HG03039 (cell line): ENCODE measurements around the gene LIME1.
"Not testable (repeated sequence)": the region's sequence is repeated elsewhere in the genome, so short reads cannot be mapped to it uniquely, and the experiment has no call there.

Experiments used
- ATAC-seq: cut with Tn5 transposase; IDR thresholded peaks from one replicate; pipeline ENCODE4 v1.9.1; 2021; ENCODE audit warnings: mild to moderate bottlenecking, moderate library complexity; ENCODE audit not compliant: unreplicated experiment

LIME1 gene

GRCh38 chr20:63769891-63770474 is 33.5 kb downstream of the LIME1 start:
- ATAC-seq, result no peak

- no peak for ATAC-seq
Observed at GRCh38 chr20:63771046-63771707, 34.7 kb downstream of the LIME1 start.

DNA sequence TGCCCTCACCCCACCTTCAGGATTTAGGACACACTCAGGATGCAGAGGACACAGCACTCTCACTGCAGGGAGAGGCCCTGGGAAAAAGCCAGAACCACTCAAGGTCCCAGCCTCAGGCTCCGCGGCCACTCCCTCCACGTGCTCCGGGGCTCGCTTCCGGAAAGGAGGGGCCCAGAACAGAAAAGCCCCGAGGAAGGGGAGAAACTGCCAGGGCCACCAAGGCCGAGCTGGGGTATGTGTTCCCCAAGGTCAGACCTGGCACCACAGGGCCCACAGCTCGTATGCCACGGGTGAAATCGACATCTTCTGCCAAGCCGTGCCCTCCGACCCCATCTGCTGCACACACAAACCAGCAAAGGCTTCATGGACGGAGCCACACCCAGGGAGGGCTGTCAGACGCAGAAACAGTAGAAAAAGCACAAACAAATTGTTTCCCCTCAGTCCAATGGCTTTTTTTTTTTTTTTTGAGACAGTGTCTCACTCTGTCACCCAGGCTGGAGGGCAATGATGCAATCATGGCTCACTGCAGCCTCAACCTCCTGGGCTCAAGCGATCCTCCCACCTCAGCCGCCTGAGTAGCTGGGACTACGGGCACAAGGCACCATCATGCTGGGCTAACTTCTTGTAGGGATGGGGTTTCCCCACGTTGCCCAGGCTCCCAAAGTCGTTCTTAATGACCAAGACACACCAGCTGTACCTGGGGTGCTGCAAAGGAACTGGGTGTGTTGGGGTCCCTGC is 36.5 kb downstream of the LIME1 start:
- ATAC-seq, result no peak

DNA sequence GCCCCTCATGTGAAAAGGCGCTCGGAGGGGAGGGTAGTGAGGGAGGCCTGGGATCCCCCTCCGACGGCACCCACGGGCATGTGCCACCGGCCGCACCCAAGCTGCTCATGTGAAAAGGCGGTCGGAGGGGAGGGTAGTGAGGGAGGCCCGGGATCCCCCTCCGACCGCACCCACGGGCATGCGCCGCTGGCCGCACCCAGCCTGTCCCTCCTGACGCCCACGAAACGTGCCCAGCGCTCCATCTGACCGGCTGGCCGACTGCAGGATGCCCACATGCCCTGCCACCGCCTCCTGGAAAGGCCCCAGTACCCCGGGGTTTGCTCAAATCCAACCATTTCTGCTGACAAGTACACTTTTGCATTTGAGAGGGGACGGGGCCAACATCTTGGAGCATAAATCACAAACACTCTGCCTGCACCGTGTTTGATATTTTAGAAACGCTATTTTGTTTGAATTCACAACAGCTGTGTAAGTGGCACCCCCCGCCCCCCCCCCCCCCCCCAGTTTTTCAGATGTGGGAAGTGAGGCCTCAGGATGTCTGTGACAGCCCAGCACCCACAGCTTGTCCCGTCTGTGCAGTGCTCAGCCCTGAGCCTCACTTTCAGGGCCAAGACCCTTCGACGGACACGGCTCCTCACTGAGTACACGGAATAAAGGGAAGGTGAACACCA is 37.2 kb downstream of the LIME1 start:
- no peak for ATAC-seq

- no peak for ATAC-seq
Observed at GRCh38 chr20:63774306-63774705, 37.8 kb downstream of the LIME1 start.

- no peak for ATAC-seq
Observed at GRCh38 chr20:63775096-63775978, 38.9 kb downstream of the LIME1 start.

GRCh38 chr20:63776875-63777274 is 40.4 kb downstream of the LIME1 start:
- ATAC-seq, result not testable (repeated sequence)

DNA sequence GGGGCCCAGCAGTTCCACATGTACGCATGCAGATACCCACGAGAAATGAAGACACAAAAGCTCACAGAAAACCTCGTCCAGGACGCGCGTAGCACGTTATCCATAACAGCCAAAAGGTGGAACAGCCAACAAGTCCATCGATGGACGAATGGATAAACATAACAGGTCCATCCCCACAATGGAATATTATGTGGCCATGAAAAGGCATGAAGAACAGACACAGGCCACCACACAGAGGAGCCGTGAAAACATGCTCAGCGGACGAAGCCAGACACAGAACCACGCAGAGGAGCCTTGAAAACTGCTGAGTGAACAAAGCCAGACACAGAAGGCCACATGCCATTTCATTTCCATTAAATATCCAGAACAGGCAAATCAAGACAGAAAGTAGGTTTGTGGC is 41.1 kb downstream of the LIME1 start:
- no peak for ATAC-seq

GRCh38 chr20:63778034-63778752 is 41.7 kb downstream of the LIME1 start:
- no peak for ATAC-seq

- ATAC-seq, result no peak
Observed at GRCh38 chr20:63778857-63779256, 42.4 kb downstream of the LIME1 start.

DNA sequence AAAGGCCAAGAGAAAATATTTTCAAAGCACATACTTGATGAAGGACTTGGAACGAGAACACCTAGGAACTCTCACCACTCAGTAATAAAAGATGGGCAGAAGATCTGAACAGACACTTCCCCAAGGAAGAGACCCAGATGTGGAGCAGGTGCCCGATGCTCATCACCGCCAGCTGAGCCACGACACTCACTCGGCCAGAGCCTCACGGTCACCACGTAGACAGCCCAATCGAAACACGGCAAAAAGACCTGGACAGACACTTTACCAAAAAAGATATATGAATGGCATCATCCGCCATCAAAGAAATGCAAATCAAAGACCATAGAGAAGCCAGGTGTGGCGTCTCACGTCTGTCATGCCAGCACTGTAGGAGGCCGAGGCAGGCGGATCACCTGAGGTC is 44.7 kb downstream of the LIME1 start:
- no peak for ATAC-seq

GRCh38 chr20:63782051-63782471 is 45.6 kb downstream of the LIME1 start:
- ATAC-seq, result no peak

DNA sequence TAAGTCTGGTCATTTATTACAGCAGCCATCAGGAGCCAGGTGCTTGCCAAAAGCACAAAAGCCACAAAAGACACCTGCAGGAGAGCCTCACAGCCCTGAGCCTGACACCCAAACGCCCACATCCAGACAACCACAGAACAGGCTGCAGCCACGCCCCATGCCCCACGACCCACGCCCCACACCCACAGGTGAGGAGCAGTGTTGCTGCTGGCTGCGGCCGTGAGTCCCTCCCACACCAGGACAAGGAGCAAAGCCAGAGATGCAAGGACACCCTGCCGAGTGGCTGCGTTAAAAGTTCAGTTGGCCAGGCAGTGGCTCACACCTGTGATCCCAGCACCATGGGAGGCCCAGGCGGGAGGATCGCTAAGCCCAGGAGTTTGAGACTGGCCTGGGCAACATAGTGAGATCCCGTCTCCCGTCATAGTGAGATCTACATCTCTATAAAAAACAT is 46.1 kb downstream of the LIME1 start:
- ATAC-seq, result no peak

DNA sequence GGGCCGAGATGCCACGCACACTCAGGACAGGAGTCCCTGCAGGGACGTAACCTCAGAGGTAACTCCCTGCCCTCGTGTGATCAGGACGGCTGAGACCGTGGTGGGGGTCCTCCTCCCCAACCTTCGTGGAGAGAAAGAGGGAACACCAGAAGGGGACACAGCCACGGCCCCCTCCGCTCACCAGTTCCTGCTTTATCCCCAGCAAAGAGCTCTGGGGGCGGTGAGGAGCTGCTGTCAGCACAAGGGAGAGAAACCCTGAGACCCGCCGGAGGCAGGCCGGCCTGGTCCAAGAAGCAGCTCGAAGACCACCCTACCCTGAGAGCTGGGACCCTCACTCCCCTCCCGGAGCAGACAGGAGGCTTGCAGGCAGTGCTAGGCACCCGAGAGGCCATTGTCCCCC is 47.5 kb downstream of the LIME1 start:
- ATAC-seq, result no peak

DNA sequence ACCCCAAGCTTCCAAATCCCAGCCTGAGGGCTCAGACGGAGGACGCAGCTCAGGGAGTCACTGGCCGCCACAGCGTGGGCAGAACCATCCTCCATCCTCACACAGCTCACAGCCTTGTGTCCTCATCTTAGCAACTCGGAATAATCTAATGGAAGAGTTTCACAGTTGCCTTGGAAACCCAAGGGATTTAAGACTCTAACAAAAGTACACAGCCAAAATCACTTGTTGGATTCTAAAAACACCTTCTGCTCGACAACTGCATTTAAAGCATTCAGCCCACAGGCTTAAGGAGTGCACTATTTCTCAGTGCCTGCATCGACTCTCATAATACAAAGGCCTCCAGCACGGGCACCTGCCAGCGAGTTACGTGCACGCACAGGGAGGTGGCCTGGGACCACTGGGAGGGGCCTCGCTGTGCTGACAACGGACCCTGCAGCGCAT is 49.2 kb downstream of the LIME1 start:
- no peak for ATAC-seq

DNA sequence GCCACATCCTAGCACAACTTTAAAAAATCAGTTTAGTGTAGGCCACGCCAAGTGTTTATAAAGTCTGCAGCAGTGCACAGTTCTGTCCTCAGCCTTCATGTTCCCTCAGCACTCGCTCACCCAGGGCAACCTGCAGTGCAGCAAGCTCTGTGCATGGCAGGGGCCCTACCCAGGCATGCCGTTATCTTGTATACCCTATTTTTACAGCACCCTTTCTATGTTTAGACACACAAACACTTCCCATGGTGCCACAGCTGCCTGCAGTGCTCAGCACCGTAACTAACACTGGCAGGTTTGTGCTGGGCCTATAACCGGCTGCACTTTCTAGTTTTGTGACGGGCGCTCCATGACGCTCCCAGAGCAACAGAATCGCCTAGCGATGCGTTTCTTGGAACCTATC is 50.8 kb downstream of the LIME1 start:
- no peak for ATAC-seq

DNA sequence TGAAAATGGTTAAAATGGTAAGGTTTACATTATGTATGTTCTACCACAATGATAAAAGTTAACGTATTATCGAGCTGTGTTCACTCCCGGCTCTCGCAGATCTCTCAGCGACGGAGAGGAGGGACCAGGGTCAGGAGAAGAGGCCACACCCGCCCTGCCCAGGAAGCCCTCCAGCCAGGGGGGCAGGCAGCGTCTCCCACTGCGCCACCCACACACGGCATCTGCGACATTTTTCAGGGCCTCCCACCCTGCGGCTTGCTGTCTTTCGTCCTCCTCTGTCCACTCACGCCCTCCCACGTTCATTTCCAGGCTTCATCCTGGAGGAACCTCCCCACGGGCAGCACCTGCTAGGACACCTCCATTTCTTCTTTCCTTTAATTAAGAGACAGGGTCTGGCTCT is 51.3 kb downstream of the LIME1 start:
- no peak for ATAC-seq
